ENCODE data around the gene NUDCD3.

GRCh38 chr7:44374007-44374763 lies 116.3 kb downstream of the NUDCD3 start:
- no peak for TF ChIP-seq CTCF (IDR thresholded peaks at IDR 0.05)
- no peak for TF ChIP-seq REST (IDR thresholded peaks at IDR 0.05; ENCODE audit: insufficient read depth in 1 of 2, low read depth in 2 of 2, low read length in 1 of 2)
- TF ChIP-seq POLR2AphosphoS5 (IDR thresholded peaks at IDR 0.05; ENCODE audit: low read depth, low read length): no peak
- no peak for TF ChIP-seq SIN3A (IDR thresholded peaks at IDR 0.05; ENCODE audit: borderline replicate concordance, insufficient read depth, low read depth, low read length)
